ENCODE measurements around the gene C2orf76.

The C2orf76 gene

GRCh38 chr2:119261493-119262225 lies 105.0 kb downstream of the C2orf76 start:
- no peak for DNase-seq

- no peak for DNase-seq
These were observed 105.8 kb downstream of the C2orf76 start for GRCh38 chr2:119260646-119261492.

- DNase-seq = no peak
These were observed 107.3 kb downstream of the C2orf76 start for GRCh38 chr2:119259296-119259860.

GRCh38 chr2:119257198-119257597 lies 109.4 kb downstream of the C2orf76 start:
- DNase-seq = no peak

GRCh38 chr2:119256582-119256921 lies 110.1 kb downstream of the C2orf76 start:
- no peak for DNase-seq

- DNase-seq = no peak
These were observed 110.7 kb downstream of the C2orf76 start for GRCh38 chr2:119255760-119256581.

- no peak for DNase-seq
These were observed 112.0 kb downstream of the C2orf76 start for GRCh38 chr2:119254601-119255080.

- no peak for DNase-seq
These were observed 112.7 kb downstream of the C2orf76 start for GRCh38 chr2:119253760-119254600.

- no peak for DNase-seq
These were observed 113.4 kb downstream of the C2orf76 start for GRCh38 chr2:119253114-119253702.
